K562 (cell line): Measurements from ENCODE around the gene CNNM3. TPM values are rescaled to one million over a fixed set of nuclear protein-coding genes. Genes with fewer than 3 reads are reported as not detected.

Experiments used
- BRD9 ChIP-seq: fragments of 450-650 bp; IDR thresholded peaks from 2 replicates; pipeline ENCODE4 v1.6.1; 2018; ENCODE audit warnings: low read depth; ENCODE audit not compliant: partially characterized antibody
- CBX5 ChIP-seq: IDR thresholded peaks from 2 replicates; pipeline ENCODE4 v1.6.1; 2014; ENCODE audit warnings: low read depth, borderline replicate concordance
- ETV1 ChIP-seq: fragments of 450-650 bp; conservative IDR thresholded peaks from 2 replicates; pipeline ENCODE4 v1.6.1; 2016; ENCODE audit warnings: missing genetic modification characterization, control low read depth, low read depth, missing compliant biosample characterization
- HDAC8 ChIP-seq: fragments of 450-650 bp; IDR thresholded peaks from 2 replicates; pipeline ENCODE4 v1.6.1; 2016; ENCODE audit warnings: mild to moderate bottlenecking, missing genetic modification characterization, moderate library complexity, missing compliant biosample characterization
- KLF16 ChIP-seq: IDR thresholded peaks from 2 replicates; pipeline ENCODE4 v1.6.1; 2016; ENCODE audit warnings: antibody characterized with exemption
- POLR2A ChIP-seq: fragments of 450-650 bp; conservative IDR thresholded peaks from 2 replicates; pipeline ENCODE4 v1.6.1; 2016
- RBBP5 ChIP-seq: fragments of 200-600 bp; sonication (generic); IDR thresholded peaks from 2 replicates; pipeline ENCODE4 v1.6.1; 2012; ENCODE audit warnings: borderline replicate concordance, mild to moderate bottlenecking, low read length, control low read depth, inconsistent platforms; ENCODE audit not compliant: insufficient read depth, poor library complexity, severe bottlenecking
- RBM39 ChIP-seq: fragments of 200-400 bp; formaldehyde crosslinking; optimal IDR thresholded peaks from 2 replicates; pipeline ENCODE3; 2018; ENCODE audit warnings: low read depth, low read length
- SAFB ChIP-seq: fragments of 200-400 bp; formaldehyde crosslinking; IDR thresholded peaks from 2 replicates; pipeline ENCODE4 v1.6.1; 2017; ENCODE audit warnings: low read depth, low read length, borderline replicate concordance
- TOE1 ChIP-seq, 2 experiments: fragments of 450-650 bp in 1 of 2; sonication (generic) in 1 of 2; formaldehyde crosslinking in 1 of 2; IDR thresholded peaks; 2 replicates each; pipeline versions ENCODE4 v1.7.1 to v1.8.0; 2016 to 2022; ENCODE audit warnings: borderline replicate concordance in 2 of 2, mild to moderate bottlenecking in 2 of 2, antibody characterized with exemption in 1 of 2, inconsistent platforms in 1 of 2, low read depth in 1 of 2, missing genetic modification reagents in 1 of 2, moderate library complexity in 1 of 2
- ZNF12 ChIP-seq: sonication (generic); formaldehyde crosslinking; IDR thresholded peaks from 2 replicates; pipeline ENCODE4 v1.4.0; 2020; ENCODE audit warnings: mild to moderate bottlenecking, missing genetic modification reagents
- ZNF24 ChIP-seq: fragments of 450-650 bp; IDR thresholded peaks from 2 replicates; pipeline ENCODE4 v1.6.1; 2016
- ZNF263 ChIP-seq: sonication (generic); formaldehyde crosslinking; IDR thresholded peaks from 2 replicates; pipeline ENCODE4 v1.8.0; 2022; ENCODE audit warnings: mild to moderate bottlenecking, missing genetic modification reagents, borderline replicate concordance
- ZNF586 ChIP-seq: fragments of 450-650 bp; formaldehyde crosslinking; conservative IDR thresholded peaks from 2 replicates; pipeline ENCODE4 v1.4.0; 2020; ENCODE audit warnings: mild to moderate bottlenecking, moderate library complexity
- polyA plus RNA-seq, 8 experiments: library from polyadenylated mRNA; depleted of rRNA in 4 of 8; stranded (reverse) in 5 of 8; unstranded in 3 of 8; fragments of >200 nt; fragmentation: Nextera tagmentation in 2 of 8; fragmentation: Illumina TruSeq in 1 of 8; extraction: Ambion mirVana in 2 of 8; extraction: Trizol in 1 of 8; gene quantifications; 2 replicates each; pipeline versions ENCODE4 v1.2.1 to v1.2.3, GENCODE V29; 2011 to 2014; ENCODE audit warnings: inconsistent platforms in 1 of 8, missing spikeins in 1 of 8
- total RNA-seq, 7 experiments: library from RNA; depleted of rRNA in 6 of 7; stranded (reverse); fragments of >200 nt in 6 of 7; fragmentation: Illumina TruSeq in 2 of 7; extraction: Trizol in 2 of 7; gene quantifications; 2 replicates each; pipeline versions ENCODE4 v1.2.1 to v1.2.3, GENCODE V29; 2011 to 2021; ENCODE audit warnings: low replicate concordance in 1 of 7
- TF ChIP-seq, protein P1 (sequence below): fragments of 450-650 bp; formaldehyde crosslinking; IDR thresholded peaks from 2 replicates; pipeline ENCODE4 v1.4.0; 2020; ENCODE audit warnings: mild to moderate bottlenecking
- TF ChIP-seq, protein P2 (sequence below): sonication (generic); formaldehyde crosslinking; IDR thresholded peaks from 2 replicates; pipeline ENCODE4 v1.9.0; 2022; ENCODE audit warnings: mild to moderate bottlenecking, missing genetic modification reagents
- TF ChIP-seq, protein P3 (sequence below), 2 experiments: fragments of 150-350 bp in 1 of 2; IDR thresholded peaks; 2 replicates each; pipeline ENCODE4 v1.6.1; 2012 to 2016; ENCODE audit warnings: low read depth in 2 of 2, low read length in 2 of 2, mild to moderate bottlenecking in 1 of 2, moderate library complexity in 1 of 2
- TF ChIP-seq, protein P4 (sequence below): fragments of 150-350 bp; conservative IDR thresholded peaks from 2 replicates; pipeline ENCODE4 v1.6.1; 2014; ENCODE audit warnings: low read length
- TF ChIP-seq, protein P5 (sequence below): fragments of 250-450 bp; sonication (Bioruptor Pico); IDR thresholded peaks from 2 replicates; pipeline ENCODE4 v1.8.0; 2021; ENCODE audit warnings: borderline replicate concordance, mild to moderate bottlenecking, moderate library complexity; ENCODE audit not compliant: poor library complexity, severe bottlenecking

The CNNM3 gene
- total and polyA plus RNA-seq, 9 of the 15 experiments (the other 6 are each of a cell fraction or from before 2014, with no cell fraction given): 1.4 to 16.9 (median 6.5) TPM

DNA sequence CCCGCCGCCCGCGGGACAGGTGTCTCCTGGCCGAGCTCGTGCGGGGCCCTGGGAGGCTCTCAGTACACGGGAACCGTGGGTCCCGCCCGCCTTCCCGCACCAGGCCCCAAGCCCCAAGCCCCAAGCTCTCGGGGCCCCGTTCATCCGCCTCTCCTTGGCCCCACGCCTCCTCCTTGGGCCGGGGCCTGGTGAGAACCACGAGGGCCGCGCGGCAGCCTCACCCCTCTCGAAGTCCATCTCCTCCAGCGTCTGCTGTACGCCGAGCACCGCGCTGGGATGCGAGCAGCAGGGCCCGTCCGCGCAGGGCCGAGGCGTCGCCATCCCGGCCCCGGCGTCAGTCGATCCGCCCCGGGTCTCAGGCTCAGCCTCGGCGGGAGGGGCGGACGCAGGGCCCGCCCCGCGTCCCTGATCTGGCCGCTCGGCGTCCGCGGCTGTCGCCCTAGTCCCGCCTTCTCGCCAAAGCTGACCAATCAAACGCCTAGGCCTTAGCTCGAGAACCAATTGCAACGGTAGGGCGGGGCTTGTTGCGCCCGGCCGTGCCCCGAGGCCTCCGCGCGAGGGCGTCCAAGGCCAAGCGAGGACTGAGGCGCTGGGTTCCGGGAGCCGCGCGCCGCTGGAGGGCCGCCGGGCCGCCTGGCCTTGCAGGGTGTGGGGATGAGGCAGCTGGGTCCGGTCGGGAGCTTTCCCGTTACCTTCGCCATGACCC lies 41.8 kb downstream of the CNNM3 start, which contains the start of gene ANKRD39 (continued):
- TF ChIP-seq POLR2A: peak; percentile 72
- TF ChIP-seq ETV1: no peak
- TF ChIP-seq CBX5: 0 out of 2 replicates have a peak, but pooled peaks have one; percentile 17
- peak; percentile 74 for TF ChIP-seq RBBP5
- no peak for TF ChIP-seq BRD9
- no peak for TF ChIP-seq ZNF586 (CRISPR knock-in tag)
- TF ChIP-seq TOE1 (IDR thresholded peaks at IDR 0.05; ENCODE audit: borderline replicate concordance): peak; percentile 25; the same call in 1 of the 2 replicates
- no peak for TF ChIP-seq TOE1 (CRISPR knock-in tag; IDR thresholded peaks at IDR 0.05; ENCODE audit: borderline replicate concordance, low read depth)
- no peak; the same call in 1 of the 2 replicates for TF ChIP-seq ZNF12
- TF ChIP-seq KLF16: peak; percentile 55; the same call in 1 of the 2 replicates
- TF ChIP-seq SAFB: 0 out of 2 replicates have a peak, but pooled peaks have one; percentile 65
- TF ChIP-seq, protein P1, sequence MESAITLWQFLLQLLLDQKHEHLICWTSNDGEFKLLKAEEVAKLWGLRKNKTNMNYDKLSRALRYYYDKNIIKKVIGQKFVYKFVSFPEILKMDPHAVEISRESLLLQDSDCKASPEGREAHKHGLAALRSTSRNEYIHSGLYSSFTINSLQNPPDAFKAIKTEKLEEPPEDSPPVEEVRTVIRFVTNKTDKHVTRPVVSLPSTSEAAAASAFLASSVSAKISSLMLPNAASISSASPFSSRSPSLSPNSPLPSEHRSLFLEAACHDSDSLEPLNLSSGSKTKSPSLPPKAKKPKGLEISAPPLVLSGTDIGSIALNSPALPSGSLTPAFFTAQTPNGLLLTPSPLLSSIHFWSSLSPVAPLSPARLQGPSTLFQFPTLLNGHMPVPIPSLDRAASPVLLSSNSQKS (CRISPR knock-in tag): no peak
- TF ChIP-seq, protein P2, sequence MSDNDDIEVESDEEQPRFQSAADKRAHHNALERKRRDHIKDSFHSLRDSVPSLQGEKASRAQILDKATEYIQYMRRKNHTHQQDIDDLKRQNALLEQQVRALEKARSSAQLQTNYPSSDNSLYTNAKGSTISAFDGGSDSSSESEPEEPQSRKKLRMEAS (CRISPR knock-in tag): peak; percentile 77
- TF ChIP-seq HDAC8 (tag): no peak
- TF ChIP-seq, protein P3, sequence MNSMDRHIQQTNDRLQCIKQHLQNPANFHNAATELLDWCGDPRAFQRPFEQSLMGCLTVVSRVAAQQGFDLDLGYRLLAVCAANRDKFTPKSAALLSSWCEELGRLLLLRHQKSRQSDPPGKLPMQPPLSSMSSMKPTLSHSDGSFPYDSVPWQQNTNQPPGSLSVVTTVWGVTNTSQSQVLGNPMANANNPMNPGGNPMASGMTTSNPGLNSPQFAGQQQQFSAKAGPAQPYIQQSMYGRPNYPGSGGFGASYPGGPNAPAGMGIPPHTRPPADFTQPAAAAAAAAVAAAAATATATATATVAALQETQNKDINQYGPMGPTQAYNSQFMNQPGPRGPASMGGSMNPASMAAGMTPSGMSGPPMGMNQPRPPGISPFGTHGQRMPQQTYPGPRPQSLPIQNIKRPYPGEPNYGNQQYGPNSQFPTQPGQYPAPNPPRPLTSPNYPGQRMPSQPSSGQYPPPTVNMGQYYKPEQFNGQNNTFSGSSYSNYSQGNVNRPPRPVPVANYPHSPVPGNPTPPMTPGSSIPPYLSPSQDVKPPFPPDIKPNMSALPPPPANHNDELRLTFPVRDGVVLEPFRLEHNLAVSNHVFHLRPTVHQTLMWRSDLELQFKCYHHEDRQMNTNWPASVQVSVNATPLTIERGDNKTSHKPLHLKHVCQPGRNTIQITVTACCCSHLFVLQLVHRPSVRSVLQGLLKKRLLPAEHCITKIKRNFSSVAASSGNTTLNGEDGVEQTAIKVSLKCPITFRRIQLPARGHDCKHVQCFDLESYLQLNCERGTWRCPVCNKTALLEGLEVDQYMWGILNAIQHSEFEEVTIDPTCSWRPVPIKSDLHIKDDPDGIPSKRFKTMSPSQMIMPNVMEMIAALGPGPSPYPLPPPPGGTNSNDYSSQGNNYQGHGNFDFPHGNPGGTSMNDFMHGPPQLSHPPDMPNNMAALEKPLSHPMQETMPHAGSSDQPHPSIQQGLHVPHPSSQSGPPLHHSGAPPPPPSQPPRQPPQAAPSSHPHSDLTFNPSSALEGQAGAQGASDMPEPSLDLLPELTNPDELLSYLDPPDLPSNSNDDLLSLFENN (IDR thresholded peaks at IDR 0.05; ENCODE audit: low read depth in 2 of 2, low read length in 2 of 2): no peak
- TF ChIP-seq RBM39: no peak
- no peak for TF ChIP-seq ZNF24
- peak; percentile 68; the same call in 1 of the 2 replicates for TF ChIP-seq ZNF263 (CRISPR knock-in tag)
- TF ChIP-seq, protein P4, sequence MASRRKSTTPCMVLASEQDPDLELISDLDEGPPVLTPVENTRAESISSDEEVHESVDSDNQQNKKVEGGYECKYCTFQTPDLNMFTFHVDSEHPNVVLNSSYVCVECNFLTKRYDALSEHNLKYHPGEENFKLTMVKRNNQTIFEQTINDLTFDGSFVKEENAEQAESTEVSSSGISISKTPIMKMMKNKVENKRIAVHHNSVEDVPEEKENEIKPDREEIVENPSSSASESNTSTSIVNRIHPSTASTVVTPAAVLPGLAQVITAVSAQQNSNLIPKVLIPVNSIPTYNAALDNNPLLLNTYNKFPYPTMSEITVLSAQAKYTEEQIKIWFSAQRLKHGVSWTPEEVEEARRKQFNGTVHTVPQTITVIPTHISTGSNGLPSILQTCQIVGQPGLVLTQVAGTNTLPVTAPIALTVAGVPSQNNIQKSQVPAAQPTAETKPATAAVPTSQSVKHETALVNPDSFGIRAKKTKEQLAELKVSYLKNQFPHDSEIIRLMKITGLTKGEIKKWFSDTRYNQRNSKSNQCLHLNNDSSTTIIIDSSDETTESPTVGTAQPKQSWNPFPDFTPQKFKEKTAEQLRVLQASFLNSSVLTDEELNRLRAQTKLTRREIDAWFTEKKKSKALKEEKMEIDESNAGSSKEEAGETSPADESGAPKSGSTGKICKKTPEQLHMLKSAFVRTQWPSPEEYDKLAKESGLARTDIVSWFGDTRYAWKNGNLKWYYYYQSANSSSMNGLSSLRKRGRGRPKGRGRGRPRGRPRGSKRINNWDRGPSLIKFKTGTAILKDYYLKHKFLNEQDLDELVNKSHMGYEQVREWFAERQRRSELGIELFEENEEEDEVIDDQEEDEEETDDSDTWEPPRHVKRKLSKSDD: no peak
- TF ChIP-seq, protein P5, sequence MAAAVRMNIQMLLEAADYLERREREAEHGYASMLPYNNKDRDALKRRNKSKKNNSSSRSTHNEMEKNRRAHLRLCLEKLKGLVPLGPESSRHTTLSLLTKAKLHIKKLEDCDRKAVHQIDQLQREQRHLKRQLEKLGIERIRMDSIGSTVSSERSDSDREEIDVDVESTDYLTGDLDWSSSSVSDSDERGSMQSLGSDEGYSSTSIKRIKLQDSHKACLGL (CRISPR knock-in tag): no peak
